ENCODE data around the gene SLC45A1. TPM values are rescaled to one million over a fixed set of nuclear protein-coding genes. Genes with fewer than 3 reads are reported as not detected.

Gene SLC45A1
- total RNA-seq, 1 experiment from 2014 or later = 0.20 TPM

DNA sequence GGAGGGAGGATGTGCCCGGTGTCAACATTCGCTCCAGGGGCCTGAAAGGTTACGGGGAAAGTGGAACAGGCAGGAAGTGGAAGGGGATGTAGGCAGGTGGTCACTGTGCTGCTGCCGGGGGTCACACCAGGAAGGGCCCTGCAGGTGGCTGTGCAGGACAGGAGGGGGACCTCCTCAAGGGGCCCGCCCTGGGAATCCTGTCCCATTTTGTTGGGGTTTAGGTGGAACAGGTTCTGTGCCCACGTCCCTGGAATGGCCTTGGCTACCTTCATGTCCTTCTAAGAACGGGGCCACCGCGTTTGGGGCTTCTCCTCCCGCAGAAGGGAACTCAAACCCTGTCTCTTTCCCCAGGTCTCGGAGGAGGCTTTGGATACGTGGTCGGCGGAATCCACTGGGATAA, 11.9 kb downstream of the SLC45A1 start:
- CTCF ChIA-PET = no interaction called here
- intact Hi-C loops (cut with micrococcal nuclease; ENCODE audit: unreplicated experiment) = no loop called here
- no peak for TF ChIP-seq EZH2 (IDR thresholded peaks at IDR 0.05; ENCODE audit: low read depth)
- TF ChIP-seq, protein P1, sequence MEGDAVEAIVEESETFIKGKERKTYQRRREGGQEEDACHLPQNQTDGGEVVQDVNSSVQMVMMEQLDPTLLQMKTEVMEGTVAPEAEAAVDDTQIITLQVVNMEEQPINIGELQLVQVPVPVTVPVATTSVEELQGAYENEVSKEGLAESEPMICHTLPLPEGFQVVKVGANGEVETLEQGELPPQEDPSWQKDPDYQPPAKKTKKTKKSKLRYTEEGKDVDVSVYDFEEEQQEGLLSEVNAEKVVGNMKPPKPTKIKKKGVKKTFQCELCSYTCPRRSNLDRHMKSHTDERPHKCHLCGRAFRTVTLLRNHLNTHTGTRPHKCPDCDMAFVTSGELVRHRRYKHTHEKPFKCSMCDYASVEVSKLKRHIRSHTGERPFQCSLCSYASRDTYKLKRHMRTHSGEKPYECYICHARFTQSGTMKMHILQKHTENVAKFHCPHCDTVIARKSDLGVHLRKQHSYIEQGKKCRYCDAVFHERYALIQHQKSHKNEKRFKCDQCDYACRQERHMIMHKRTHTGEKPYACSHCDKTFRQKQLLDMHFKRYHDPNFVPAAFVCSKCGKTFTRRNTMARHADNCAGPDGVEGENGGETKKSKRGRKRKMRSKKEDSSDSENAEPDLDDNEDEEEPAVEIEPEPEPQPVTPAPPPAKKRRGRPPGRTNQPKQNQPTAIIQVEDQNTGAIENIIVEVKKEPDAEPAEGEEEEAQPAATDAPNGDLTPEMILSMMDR (conservative IDR thresholded peaks at IDR 0.05) = no peak

DNA sequence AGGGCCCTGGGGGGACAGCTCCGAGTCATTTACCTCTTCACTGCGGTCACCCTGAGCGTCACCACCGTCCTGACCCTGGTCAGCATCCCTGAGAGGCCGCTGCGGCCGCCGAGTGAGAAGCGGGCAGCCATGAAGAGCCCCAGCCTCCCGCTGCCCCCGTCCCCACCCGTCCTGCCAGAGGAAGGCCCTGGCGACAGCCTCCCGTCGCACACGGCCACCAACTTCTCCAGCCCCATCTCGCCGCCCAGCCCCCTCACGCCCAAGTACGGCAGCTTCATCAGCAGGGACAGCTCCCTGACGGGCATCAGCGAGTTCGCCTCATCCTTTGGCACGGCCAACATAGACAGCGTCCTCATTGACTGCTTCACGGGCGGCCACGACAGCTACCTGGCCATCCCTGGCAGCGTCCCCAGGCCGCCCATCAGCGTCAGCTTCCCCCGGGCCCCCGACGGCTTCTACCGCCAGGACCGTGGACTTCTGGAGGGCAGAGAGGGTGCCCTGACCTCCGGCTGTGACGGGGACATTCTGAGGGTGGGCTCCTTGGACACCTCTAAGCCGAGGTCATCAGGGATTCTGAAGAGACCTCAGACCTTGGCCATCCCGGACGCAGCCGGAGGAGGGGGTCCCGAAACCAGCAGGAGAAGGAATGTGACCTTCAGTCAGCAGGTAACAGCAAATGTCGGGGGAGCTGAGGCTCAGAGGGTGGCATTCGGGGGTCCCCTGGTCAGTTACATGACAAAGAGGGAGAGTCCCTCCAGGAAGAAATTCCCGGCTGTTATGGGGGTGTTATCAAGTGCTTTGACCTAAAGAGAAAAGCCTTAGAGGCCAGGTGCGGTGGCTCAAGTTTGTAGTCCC, 12.6 kb downstream of the SLC45A1 start:
- BruUV-seq (replicated peaks) = no TSS peak
- intact Hi-C loops (cut with micrococcal nuclease; ENCODE audit: unreplicated experiment) = no loop called here
- ChIA-PET CTCF (no interaction called here), POLR2A (ENCODE audit: unreplicated experiment) (no interaction called here)
- Histone ChIP-seq H2AFZ (no peak overlapping the region), H3K9me2 (ENCODE audit: insufficient read depth) (no peaks in the 10 kb centered on the region), H3K27me3 (ENCODE audit: insufficient read depth, low read depth) (no peaks in the 10 kb centered on the region), H3K4me1 (replicated peaks; ENCODE audit: insufficient read depth) (no peaks in the 10 kb centered on the region), H3K27ac (no peak overlapping the region), H3F3A (ENCODE audit: insufficient read depth, low read depth) (no peaks in the 10 kb centered on the region), H3K4me2 (no peak overlapping the region), H4K20me1 (ENCODE audit: insufficient read depth) (no peaks in the 10 kb centered on the region), H3K79me2 (ENCODE audit: low read depth) (no peaks in the 10 kb centered on the region), H3K36me3 (ENCODE audit: low read depth) (no peaks in the 10 kb centered on the region), H3K4me3 (no peak overlapping the region), H3K9me3 (ENCODE audit: insufficient read depth, low read depth) (no peaks in the 10 kb centered on the region)
- TF ChIP-seq, protein P1 (conservative IDR thresholded peaks at IDR 0.05) = no peak
- TF ChIP-seq EZH2 (IDR thresholded peaks at IDR 0.05; ENCODE audit: low read depth) = no peak
- no peak for DNase-seq

More for the DNA sequence above, 11.9 kb downstream of the SLC45A1 start:
- Histone ChIP-seq H3K4me3 (no peak overlapping the region), H3K79me2 (ENCODE audit: low read depth) (no peaks in the 10 kb centered on the region), H3K9me2 (ENCODE audit: insufficient read depth) (no peaks in the 10 kb centered on the region), H3K36me3 (ENCODE audit: low read depth) (no peaks in the 10 kb centered on the region), H3K9me3 (ENCODE audit: insufficient read depth, low read depth) (no peaks in the 10 kb centered on the region), H2AFZ (no peak overlapping the region), H3F3A (ENCODE audit: insufficient read depth, low read depth) (no peaks in the 10 kb centered on the region), H3K27me3 (ENCODE audit: insufficient read depth, low read depth) (no peaks in the 10 kb centered on the region), H3K4me1 (replicated peaks; ENCODE audit: insufficient read depth) (no peaks in the 10 kb centered on the region), H4K20me1 (ENCODE audit: insufficient read depth) (no peaks in the 10 kb centered on the region), H3K4me2 (no peak overlapping the region), H3K27ac (no peak overlapping the region)
- no peak for DNase-seq
- POLR2A ChIA-PET (ENCODE audit: unreplicated experiment) = no interaction called here
- no TSS peak for BruUV-seq (replicated peaks)

DNA sequence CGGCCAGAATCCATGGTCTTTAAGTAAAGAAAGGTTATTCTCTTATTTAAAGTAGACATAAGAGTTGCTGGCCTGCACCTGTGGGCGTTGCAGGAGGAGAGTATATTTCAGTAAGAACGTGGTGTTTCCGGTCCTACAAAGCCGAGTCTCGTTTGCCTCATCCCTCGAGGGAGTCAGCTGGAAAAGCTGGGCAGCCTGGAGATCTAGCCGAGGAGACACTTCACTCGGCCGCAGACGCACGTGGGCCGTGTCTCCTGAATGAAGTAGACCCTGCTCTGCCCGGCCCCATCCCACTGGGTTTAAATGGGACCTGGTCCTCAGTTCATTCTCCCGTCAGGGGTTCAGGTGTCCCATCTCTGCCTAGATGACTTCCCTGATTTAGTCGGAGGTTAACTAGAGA, 14.9 kb downstream of the SLC45A1 start:
- no peaks in the 10 kb centered on the region for H4K20me1 ChIP-seq (ENCODE audit: insufficient read depth)
- no TSS peak for BruUV-seq (replicated peaks)
- no peak overlapping the region for H2AFZ ChIP-seq
- no peak overlapping the region for H3K4me3 ChIP-seq
- H3K9me3 ChIP-seq (ENCODE audit: insufficient read depth, low read depth) = no peaks in the 10 kb centered on the region
- H3K79me2 ChIP-seq (ENCODE audit: low read depth) = no peaks in the 10 kb centered on the region
- H3K27ac ChIP-seq = no peak overlapping the region
- POLR2A ChIA-PET (ENCODE audit: unreplicated experiment) = no interaction called here
- TF ChIP-seq, protein P1 (conservative IDR thresholded peaks at IDR 0.05) = no peak
- TF ChIP-seq EZH2 (IDR thresholded peaks at IDR 0.05; ENCODE audit: low read depth) = no peak
- no peaks in the 10 kb centered on the region for H3K4me1 ChIP-seq (replicated peaks; ENCODE audit: insufficient read depth)
- H3K36me3 ChIP-seq (ENCODE audit: low read depth) = no peaks in the 10 kb centered on the region
- CTCF ChIA-PET = no interaction called here
- H3K4me2 ChIP-seq = no peak overlapping the region
- H3K9me2 ChIP-seq (ENCODE audit: insufficient read depth) = no peaks in the 10 kb centered on the region
- no peaks in the 10 kb centered on the region for H3K27me3 ChIP-seq (ENCODE audit: insufficient read depth, low read depth)
- H3F3A ChIP-seq (ENCODE audit: insufficient read depth, low read depth) = no peaks in the 10 kb centered on the region
- DNase-seq = no peak
- intact Hi-C loops (cut with micrococcal nuclease; ENCODE audit: unreplicated experiment) = no loop called here

All from PC-9 (cell line).